Activated CD8-positive, alpha-beta T cell treated with anti-CD3 and anti-CD28 coated beads for 36 hours (primary cell): ENCODE measurements around the gene WDR18. TPM values are rescaled to one million over a fixed set of nuclear protein-coding genes. Genes with fewer than 3 reads are reported as not detected.

Source experiments
- ATAC-seq: fragments of 200-7000 bp; cut with Tn5 transposase; one replicate; pipeline ENCODE4 v1.10.0; 2021; ENCODE audit warnings: mild to moderate bottlenecking, moderate library complexity
- CTCF ChIA-PET: fragments of 350-600 bp; sonication (Branson Sonifier 250); formaldehyde crosslinking; loops from one replicate; lab custom pipeline; 2021; ENCODE audit warnings: antibody characterized with exemption; lab: Charles Lee
- POLR2A ChIA-PET: fragments of 350-600 bp; sonication (Branson Sonifier 250); formaldehyde crosslinking; loops from one replicate; lab custom pipeline; 2021; ENCODE audit warnings: antibody characterized with exemption; lab: Charles Lee
- DNase-seq: peaks from one replicate; pipeline ENCODE4 v3.0.0-alpha.2; 2020
- H3K27ac Mint-ChIP-seq: one replicate; pipeline ENCODE4 v1.8.0; 2021; ENCODE audit warnings: mild to moderate bottlenecking, mixed read lengths
- H3K27me3 Mint-ChIP-seq: one replicate; pipeline ENCODE4 v1.8.0; 2021; ENCODE audit warnings: mixed read lengths
- H3K36me3 Mint-ChIP-seq: one replicate; pipeline ENCODE4 v1.8.0; 2021; ENCODE audit warnings: low read depth, mixed read lengths
- H3K4me1 Mint-ChIP-seq: one replicate; pipeline ENCODE4 v1.8.0; 2021; ENCODE audit warnings: low read depth, mixed read lengths
- H3K4me3 Mint-ChIP-seq: one replicate; pipeline ENCODE4 v1.8.0; 2021; ENCODE audit warnings: mild to moderate bottlenecking, moderate library complexity, mixed read lengths
- H3K9me3 Mint-ChIP-seq: one replicate; pipeline ENCODE4 v1.8.0; 2021; ENCODE audit warnings: mixed read lengths
- CTCF ChIP-seq: fragments of 200-600 bp; IDR thresholded peaks from one replicate; pipeline ENCODE4 v1.8.0; 2022; ENCODE audit warnings: antibody characterized with exemption, mild to moderate bottlenecking
- intact Hi-C: fragments of 100-400 bp; cut with micrococcal nuclease; formaldehyde crosslinking; loops from one replicate; pipeline ENCODE4 v1.10.0; 2022
- total RNA-seq, 2 experiments: library from RNA; stranded (reverse); gene quantifications; one replicate each; pipeline ENCODE4 v1.2.3, GENCODE V29; 2021

WDR18 gene
- total RNA-seq, 2 experiments from 2014 or later = 75.3 to 78.1 TPM

GRCh38 chr19:977058-977464 is 7.1 kb upstream of the WDR18 start:
- H3K27me3 Mint-ChIP-seq = no peaks in the 10 kb centered on the region
- ChIA-PET POLR2A (interaction anchor here (0.6 to 1.5 kb wide), 2 partner anchors 35 to 52 kb away, joined by 3 to 4 read pairs; no protein-coding TSS in a partner anchor), CTCF (interaction anchor here (1.6 kb wide), 1 partner anchor 113 kb away, joined by 3 read pairs; no protein-coding TSS in a partner anchor)
- no peak overlapping the region for H3K4me3 Mint-ChIP-seq
- intact Hi-C loops = no loop called here
- ATAC-seq (no peak), DNase-seq (no peak)
- TF ChIP-seq CTCF = no peak
- peaks cover 4% of the 10 kb centered on the region for H3K9me3 Mint-ChIP-seq
- no peaks in the 10 kb centered on the region for H3K4me1 Mint-ChIP-seq
- peaks cover 4% of the 10 kb centered on the region for H3K36me3 Mint-ChIP-seq
- no peak overlapping the region for H3K27ac Mint-ChIP-seq

GRCh38 chr19:979318-979741 is 4.8 kb upstream of the WDR18 start:
- POLR2A ChIA-PET = no interaction called here

GRCh38 chr19:980133-980998 is 3.8 kb upstream of the WDR18 start:
- Mint-ChIP-seq H3K4me3 (no peak overlapping the region), H3K27ac (no peak overlapping the region), H3K27me3 (no peaks in the 10 kb centered on the region), H3K9me3 (no peaks in the 10 kb centered on the region), H3K36me3 (no peaks in the 10 kb centered on the region), H3K4me1 (peaks cover 12% of the 10 kb centered on the region)
- no peak for TF ChIP-seq CTCF
- ChIA-PET POLR2A (no interaction called here), CTCF (interaction anchor here (1.5 to 5.5 kb wide), 4 partner anchors 59 to 223 kb away, joined by 3 to 127 read pairs (median 5); no protein-coding TSS in a partner anchor)
- ATAC-seq = no peak
- intact Hi-C loops = loop anchor here (5.0 kb wide), 1 partner anchor 123 kb away; the partner anchor contains the start of gene CFD
- no peak for DNase-seq

More at GRCh38 chr19:979318-979741, 4.8 kb upstream of the WDR18 start:
- H3K4me1 Mint-ChIP-seq = peaks cover 6% of the 10 kb centered on the region
- no peak for TF ChIP-seq CTCF
- CTCF ChIA-PET = interaction anchor here (1.6 kb wide), 1 partner anchor 116 kb away, joined by 5 read pairs; no protein-coding TSS in a partner anchor
- H3K9me3 Mint-ChIP-seq = no peaks in the 10 kb centered on the region
- no peaks in the 10 kb centered on the region for H3K27me3 Mint-ChIP-seq
- H3K36me3 Mint-ChIP-seq = no peaks in the 10 kb centered on the region
- intact Hi-C loops = no loop called here
- H3K4me3 Mint-ChIP-seq = no peak overlapping the region
- DNase-seq (no peak), ATAC-seq (no peak)
- H3K27ac Mint-ChIP-seq = no peak overlapping the region

- POLR2A ChIA-PET = interaction anchor here (0.6 to 5.1 kb wide), 4 partner anchors 14 to 263 kb away, joined by 3 to 37 read pairs (median 5); no protein-coding TSS in a partner anchor
- intact Hi-C loops = loop anchor here (2.0 to 5.0 kb wide), 2 partner anchors 56 to 125 kb away; partner anchors contain the start of genes ARID3A and CFD
- Mint-ChIP-seq H3K4me3 (no peak overlapping the region), H3K27me3 (no peaks in the 10 kb centered on the region), H3K4me1 (peaks cover 21% of the 10 kb centered on the region), H3K27ac (no peak overlapping the region), H3K9me3 (no peaks in the 10 kb centered on the region), H3K36me3 (peaks cover 6% of the 10 kb centered on the region)
- CTCF ChIA-PET = interaction anchor here (0.6 to 5.5 kb wide), 12 partner anchors 9 to 196 kb away, joined by 3 to 127 read pairs (median 4); no protein-coding TSS in a partner anchor
- DNase-seq = peak; percentile 76
- TF ChIP-seq CTCF = peak; percentile 94
- peak; percentile 82 for ATAC-seq
These were observed 1.5 kb upstream of the WDR18 start for GRCh38 chr19:982567-983170.
